HG03196 (cell line): ENCODE measurements around the gene SYN1.

Experiments used
- ATAC-seq: cut with Tn5 transposase; IDR thresholded peaks from one replicate; pipeline ENCODE4 v1.9.1; 2021; ENCODE audit not compliant: unreplicated experiment

Gene SYN1

GRCh38 chrX:47597222-47597621 lies 22.4 kb downstream of the SYN1 start:
- no peak for ATAC-seq

GRCh38 chrX:47596256-47596655 lies 23.4 kb downstream of the SYN1 start:
- ATAC-seq: no peak

- ATAC-seq: no peak
Observed at GRCh38 chrX:47595716-47596251, 23.9 kb downstream of the SYN1 start.

- no peak for ATAC-seq
Observed at GRCh38 chrX:47593522-47593921, 26.1 kb downstream of the SYN1 start.

- ATAC-seq: no peak
Observed at GRCh38 chrX:47590984-47591383, 28.7 kb downstream of the SYN1 start.

- no peak for ATAC-seq
Observed at GRCh38 chrX:47587906-47588735, 31.5 kb downstream of the SYN1 start.

- ATAC-seq: no peak
Observed at GRCh38 chrX:47587091-47587891, 32.4 kb downstream of the SYN1 start.

GRCh38 chrX:47586043-47586787 lies 33.4 kb downstream of the SYN1 start:
- ATAC-seq: no peak

GRCh38 chrX:47585273-47585672 lies 34.4 kb downstream of the SYN1 start:
- no peak for ATAC-seq

- no peak for ATAC-seq
Observed at GRCh38 chrX:47584714-47585113, 34.9 kb downstream of the SYN1 start.

- no peak for ATAC-seq
Observed at GRCh38 chrX:47583240-47583861, 36.3 kb downstream of the SYN1 start.

- peak; percentile 75 for ATAC-seq
Observed at GRCh38 chrX:47581731-47582647, 37.7 kb downstream of the SYN1 start, which contains the start of gene TIMP1. TSS of gene TIMP1 (plus strand) at chrX:47582436. CDS start at chrX:47583416, 980 bp downstream.

GRCh38 chrX:47579537-47579936 lies 40.1 kb downstream of the SYN1 start:
- ATAC-seq: no peak

- ATAC-seq: no peak
Observed at GRCh38 chrX:47578692-47579091, 41.0 kb downstream of the SYN1 start.

GRCh38 chrX:47577901-47578300 lies 41.8 kb downstream of the SYN1 start:
- ATAC-seq: no peak

GRCh38 chrX:47577424-47577823 lies 42.2 kb downstream of the SYN1 start:
- ATAC-seq: no peak

- no peak for ATAC-seq
Observed at GRCh38 chrX:47576021-47576898, 43.4 kb downstream of the SYN1 start.

GRCh38 chrX:47574547-47575301 lies 44.9 kb downstream of the SYN1 start:
- no peak for ATAC-seq
